Measurements from ENCODE around the gene ITK.

GRCh38 chr5:157230610-157231009 is 50.0 kb downstream of the ITK start:
- TF ChIP-seq EZH2 (IDR thresholded peaks at IDR 0.05; ENCODE audit: borderline replicate concordance, low read length) (no peak), CTCF (conservative IDR thresholded peaks at IDR 0.05 in 1 of 2, IDR thresholded peaks at IDR 0.05 in 1 of 2; ENCODE audit: extremely low read depth in 1 of 2, insufficient read depth in 1 of 2, low read depth in 1 of 2, low read length in 2 of 2) (no peak)
